Measurements from ENCODE around the gene NGDN.
A peak's percentile ranks its signal among the peaks of the same experiment; 100 is the strongest.

NGDN gene

GRCh38 chr14:23468704-23469126, 788 bp upstream of the NGDN start:
- no peak for DNase-seq (ENCODE audit: low read depth, low spot score)

GRCh38 chr14:23469906-23470403, 452 bp downstream of the NGDN start:
- no peak for DNase-seq (ENCODE audit: low read depth, low spot score)

GRCh38 chr14:23470947-23471346, 1.4 kb downstream of the NGDN start:
- no peak for DNase-seq (ENCODE audit: low read depth, low spot score)

GRCh38 chr14:23478109-23478759, 8.7 kb downstream of the NGDN start:
- peak; percentile 71 for DNase-seq (ENCODE audit: low read depth, low spot score)

- peak; percentile 64 for DNase-seq (ENCODE audit: low read depth, low spot score)
Observed at GRCh38 chr14:23481362-23481970, 12.0 kb downstream of the NGDN start.

GRCh38 chr14:23481979-23482822, 12.7 kb downstream of the NGDN start:
- no peak for DNase-seq (ENCODE audit: low read depth, low spot score)

- DNase-seq (ENCODE audit: low read depth, low spot score) = no peak
Observed at GRCh38 chr14:23482823-23483148, 13.3 kb downstream of the NGDN start.

GRCh38 chr14:23483236-23483854, 13.8 kb downstream of the NGDN start:
- DNase-seq (ENCODE audit: low read depth, low spot score) = peak; percentile 65

GRCh38 chr14:23485326-23485725, 15.8 kb downstream of the NGDN start:
- no peak for DNase-seq (ENCODE audit: low read depth, low spot score)

GRCh38 chr14:23486036-23486435, 16.5 kb downstream of the NGDN start:
- no peak for DNase-seq (ENCODE audit: low read depth, low spot score)

GRCh38 chr14:23487216-23487615, 17.7 kb downstream of the NGDN start:
- DNase-seq (ENCODE audit: low read depth, low spot score) = no peak

GRCh38 chr14:23492618-23493272, 23.2 kb downstream of the NGDN start:
- peak; percentile 42 for DNase-seq (ENCODE audit: low read depth, low spot score)

GRCh38 chr14:23494223-23494622, 24.7 kb downstream of the NGDN start:
- DNase-seq (ENCODE audit: low read depth, low spot score) = peak; percentile 80

GRCh38 chr14:23512156-23512555, 42.7 kb downstream of the NGDN start:
- peak; percentile 40 for DNase-seq (ENCODE audit: low read depth, low spot score)

GRCh38 chr14:23513005-23513817, 43.7 kb downstream of the NGDN start:
- peak; percentile 15 for DNase-seq (ENCODE audit: low read depth, low spot score)

- DNase-seq (ENCODE audit: low read depth, low spot score) = no peak
Observed at GRCh38 chr14:23513818-23514643, 44.5 kb downstream of the NGDN start.

- no peak for DNase-seq (ENCODE audit: low read depth, low spot score)
Observed at GRCh38 chr14:23514644-23514957, 45.1 kb downstream of the NGDN start.

- no peak for DNase-seq (ENCODE audit: low read depth, low spot score)
Observed at GRCh38 chr14:23517650-23518326, 48.3 kb downstream of the NGDN start.

- DNase-seq (ENCODE audit: low read depth, low spot score) = peak; percentile 27
Observed at GRCh38 chr14:23518709-23519108, 49.2 kb downstream of the NGDN start.

All from astrocyte of the hippocampus (primary cell).